ENCODE results near the gene C1orf105. TPM values are rescaled to one million over a fixed set of nuclear protein-coding genes. Genes with fewer than 3 reads are reported as not detected.

The C1orf105 gene
- total and polyA plus RNA-seq, 10 of the 15 experiments (the other 5 are each of a cell fraction or from before 2014, with no cell fraction given), result not detected

DNA sequence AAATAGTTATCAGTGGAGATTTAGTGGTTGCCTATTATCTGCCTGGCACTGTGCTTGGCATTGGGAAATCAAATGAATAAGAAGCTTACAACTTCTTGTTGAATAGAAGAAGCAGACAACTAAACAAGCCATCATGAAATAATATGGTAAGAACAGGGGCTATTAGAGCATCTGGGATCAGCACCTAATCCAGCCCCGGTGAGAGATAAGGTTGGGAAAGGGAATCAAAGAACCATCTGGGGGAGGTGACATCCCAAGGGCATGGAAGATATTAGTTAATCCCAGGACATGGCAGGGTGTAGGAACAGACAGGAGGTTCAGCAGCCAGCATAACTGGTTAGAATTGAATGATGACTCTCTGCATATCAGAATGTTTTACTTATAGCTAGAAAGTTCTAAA lies 76.2 kb downstream of the C1orf105 start:
- ATAC-seq (no peak), FAIRE-seq (no peak), DNase-seq (ENCODE audit: low read depth, low spot score) (no peak)
- Histone ChIP-seq H3K9me3 (replicated peaks; ENCODE audit: control insufficient read depth, insufficient read depth, low read length) (no peaks in the 10 kb centered on the region), H3K27me3 (replicated peaks in 1 of 2; ENCODE audit: control insufficient read depth in 2 of 2, insufficient read depth in 2 of 2, low read length in 1 of 2) (peaks cover 0 to 3% of the 10 kb centered on the region in 2 experiments; a peak in 2 of 4 replicates), H3K79me2 (ENCODE audit: control insufficient read depth, insufficient read depth, low read length) (no peaks in the 10 kb centered on the region), H2AFZ (ENCODE audit: control insufficient read depth, low read depth, low read length) (no peak overlapping the region), H4K20me1 (ENCODE audit: control insufficient read depth, insufficient read depth) (no peaks in the 10 kb centered on the region), H3K4me1 (ENCODE audit: control insufficient read depth, insufficient read depth, low read length) (no peaks in the 10 kb centered on the region), H3K4me2 (ENCODE audit: control insufficient read depth, insufficient read depth) (no peak overlapping the region), H3K9ac (ENCODE audit: control insufficient read depth, insufficient read depth, low read length) (no peak overlapping the region), H3K36me3 (ENCODE audit: control insufficient read depth in 2 of 2, insufficient read depth in 2 of 2, low read length in 1 of 2) (no peaks in the 10 kb centered on the region), H3K4me3 (no peak overlapping the region), H3K27ac (ENCODE audit: control insufficient read depth, insufficient read depth) (no peak overlapping the region)
- in situ Hi-C loops (cut with MboI), result no loop called here
- no TSS peak for BruUV-seq (replicated peaks)
- ChIA-PET POLR2A (no interaction called here), CTCF (no interaction called here), RAD21 (ENCODE audit: unreplicated experiment) (no interaction called here), SMC1A (ENCODE audit: uncharacterized antibody, unreplicated experiment) (no interaction called here)
- WGBS (ENCODE audit: insufficient coverage, insufficient replicate concordance, low lambda C conversion rate, missing lambda C conversion rate), result 0% methylated on average over 1 of the region's 1 CpG
- intact Hi-C loops (cut with micrococcal nuclease; ENCODE audit: unreplicated experiment), result no loop called here
- no peak for TF ChIP-seq SIN3A (IDR thresholded peaks at IDR 0.05; ENCODE audit: low read depth, low read length)
- TF ChIP-seq, protein P1, sequence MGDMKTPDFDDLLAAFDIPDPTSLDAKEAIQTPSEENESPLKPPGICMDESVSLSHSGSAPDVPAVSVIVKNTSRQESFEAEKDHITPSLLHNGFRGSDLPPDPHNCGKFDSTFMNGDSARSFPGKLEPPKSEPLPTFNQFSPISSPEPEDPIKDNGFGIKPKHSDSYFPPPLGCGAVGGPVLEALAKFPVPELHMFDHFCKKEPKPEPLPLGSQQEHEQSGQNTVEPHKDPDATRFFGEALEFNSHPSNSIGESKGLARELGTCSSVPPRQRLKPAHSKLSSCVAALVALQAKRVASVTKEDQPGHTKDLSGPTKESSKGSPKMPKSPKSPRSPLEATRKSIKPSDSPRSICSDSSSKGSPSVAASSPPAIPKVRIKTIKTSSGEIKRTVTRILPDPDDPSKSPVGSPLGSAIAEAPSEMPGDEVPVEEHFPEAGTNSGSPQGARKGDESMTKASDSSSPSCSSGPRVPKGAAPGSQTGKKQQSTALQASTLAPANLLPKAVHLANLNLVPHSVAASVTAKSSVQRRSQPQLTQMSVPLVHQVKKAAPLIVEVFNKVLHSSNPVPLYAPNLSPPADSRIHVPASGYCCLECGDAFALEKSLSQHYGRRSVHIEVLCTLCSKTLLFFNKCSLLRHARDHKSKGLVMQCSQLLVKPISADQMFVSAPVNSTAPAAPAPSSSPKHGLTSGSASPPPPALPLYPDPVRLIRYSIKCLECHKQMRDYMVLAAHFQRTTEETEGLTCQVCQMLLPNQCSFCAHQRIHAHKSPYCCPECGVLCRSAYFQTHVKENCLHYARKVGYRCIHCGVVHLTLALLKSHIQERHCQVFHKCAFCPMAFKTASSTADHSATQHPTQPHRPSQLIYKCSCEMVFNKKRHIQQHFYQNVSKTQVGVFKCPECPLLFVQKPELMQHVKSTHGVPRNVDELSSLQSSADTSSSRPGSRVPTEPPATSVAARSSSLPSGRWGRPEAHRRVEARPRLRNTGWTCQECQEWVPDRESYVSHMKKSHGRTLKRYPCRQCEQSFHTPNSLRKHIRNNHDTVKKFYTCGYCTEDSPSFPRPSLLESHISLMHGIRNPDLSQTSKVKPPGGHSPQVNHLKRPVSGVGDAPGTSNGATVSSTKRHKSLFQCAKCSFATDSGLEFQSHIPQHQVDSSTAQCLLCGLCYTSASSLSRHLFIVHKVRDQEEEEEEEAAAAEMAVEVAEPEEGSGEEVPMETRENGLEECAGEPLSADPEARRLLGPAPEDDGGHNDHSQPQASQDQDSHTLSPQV (IDR thresholded peaks at IDR 0.05), result no peak
- no peak for TF ChIP-seq HDAC2 (IDR thresholded peaks at IDR 0.05)
- no peak for TF ChIP-seq YY1 (IDR thresholded peaks at IDR 0.05; ENCODE audit: low read depth, low read length)
- TF ChIP-seq, protein P2, sequence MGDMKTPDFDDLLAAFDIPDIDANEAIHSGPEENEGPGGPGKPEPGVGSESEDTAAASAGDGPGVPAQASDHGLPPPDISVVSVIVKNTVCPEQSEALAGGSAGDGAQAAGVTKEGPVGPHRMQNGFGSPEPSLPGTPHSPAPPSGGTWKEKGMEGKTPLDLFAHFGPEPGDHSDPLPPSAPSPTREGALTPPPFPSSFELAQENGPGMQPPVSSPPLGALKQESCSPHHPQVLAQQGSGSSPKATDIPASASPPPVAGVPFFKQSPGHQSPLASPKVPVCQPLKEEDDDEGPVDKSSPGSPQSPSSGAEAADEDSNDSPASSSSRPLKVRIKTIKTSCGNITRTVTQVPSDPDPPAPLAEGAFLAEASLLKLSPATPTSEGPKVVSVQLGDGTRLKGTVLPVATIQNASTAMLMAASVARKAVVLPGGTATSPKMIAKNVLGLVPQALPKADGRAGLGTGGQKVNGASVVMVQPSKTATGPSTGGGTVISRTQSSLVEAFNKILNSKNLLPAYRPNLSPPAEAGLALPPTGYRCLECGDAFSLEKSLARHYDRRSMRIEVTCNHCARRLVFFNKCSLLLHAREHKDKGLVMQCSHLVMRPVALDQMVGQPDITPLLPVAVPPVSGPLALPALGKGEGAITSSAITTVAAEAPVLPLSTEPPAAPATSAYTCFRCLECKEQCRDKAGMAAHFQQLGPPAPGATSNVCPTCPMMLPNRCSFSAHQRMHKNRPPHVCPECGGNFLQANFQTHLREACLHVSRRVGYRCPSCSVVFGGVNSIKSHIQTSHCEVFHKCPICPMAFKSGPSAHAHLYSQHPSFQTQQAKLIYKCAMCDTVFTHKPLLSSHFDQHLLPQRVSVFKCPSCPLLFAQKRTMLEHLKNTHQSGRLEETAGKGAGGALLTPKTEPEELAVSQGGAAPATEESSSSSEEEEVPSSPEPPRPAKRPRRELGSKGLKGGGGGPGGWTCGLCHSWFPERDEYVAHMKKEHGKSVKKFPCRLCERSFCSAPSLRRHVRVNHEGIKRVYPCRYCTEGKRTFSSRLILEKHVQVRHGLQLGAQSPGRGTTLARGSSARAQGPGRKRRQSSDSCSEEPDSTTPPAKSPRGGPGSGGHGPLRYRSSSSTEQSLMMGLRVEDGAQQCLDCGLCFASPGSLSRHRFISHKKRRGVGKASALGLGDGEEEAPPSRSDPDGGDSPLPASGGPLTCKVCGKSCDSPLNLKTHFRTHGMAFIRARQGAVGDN (IDR thresholded peaks at IDR 0.05), result no peak
- TF ChIP-seq POLR2AphosphoS2 (IDR thresholded peaks at IDR 0.05; ENCODE audit: low read depth, low read length), result no peak
- no peak for TF ChIP-seq NFYB (IDR thresholded peaks at IDR 0.05; ENCODE audit: insufficient read depth, low read depth, low read length)
- no peak for TF ChIP-seq RUNX3 (IDR thresholded peaks at IDR 0.05; ENCODE audit: low read length)
- TF ChIP-seq NBN (IDR thresholded peaks at IDR 0.05), result no peak
- no peak for TF ChIP-seq ZBED1 (IDR thresholded peaks at IDR 0.05; ENCODE audit: borderline replicate concordance)
- TF ChIP-seq CHD4 (IDR thresholded peaks at IDR 0.05), result no peak
- TF ChIP-seq BMI1 (IDR thresholded peaks at IDR 0.05; ENCODE audit: borderline replicate concordance), result no peak
- TF ChIP-seq, protein P3, sequence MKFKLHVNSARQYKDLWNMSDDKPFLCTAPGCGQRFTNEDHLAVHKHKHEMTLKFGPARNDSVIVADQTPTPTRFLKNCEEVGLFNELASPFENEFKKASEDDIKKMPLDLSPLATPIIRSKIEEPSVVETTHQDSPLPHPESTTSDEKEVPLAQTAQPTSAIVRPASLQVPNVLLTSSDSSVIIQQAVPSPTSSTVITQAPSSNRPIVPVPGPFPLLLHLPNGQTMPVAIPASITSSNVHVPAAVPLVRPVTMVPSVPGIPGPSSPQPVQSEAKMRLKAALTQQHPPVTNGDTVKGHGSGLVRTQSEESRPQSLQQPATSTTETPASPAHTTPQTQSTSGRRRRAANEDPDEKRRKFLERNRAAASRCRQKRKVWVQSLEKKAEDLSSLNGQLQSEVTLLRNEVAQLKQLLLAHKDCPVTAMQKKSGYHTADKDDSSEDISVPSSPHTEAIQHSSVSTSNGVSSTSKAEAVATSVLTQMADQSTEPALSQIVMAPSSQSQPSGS (IDR thresholded peaks at IDR 0.05; ENCODE audit: low read length), result no peak
- no peak for TF ChIP-seq STAT3 (IDR thresholded peaks at IDR 0.05; ENCODE audit: low read depth, low read length)
- TF ChIP-seq TARDBP (IDR thresholded peaks at IDR 0.05; ENCODE audit: borderline replicate concordance), result no peak
- TF ChIP-seq RBBP5 (conservative IDR thresholded peaks at IDR 0.05), result no peak
- no peak for TF ChIP-seq CHD1 (IDR thresholded peaks at IDR 0.05; ENCODE audit: low read depth, low read length)

All from GM12878 (cell line).